Activated CD8-positive, alpha-beta memory T cell treated with anti-CD3 and anti-CD28 coated beads, Interleukin-2, amount 50 U/mL, for 1 hour (primary cell): Measurements from ENCODE around the gene MAP2K3.
"Not testable (repeated sequence)": the region's sequence is repeated elsewhere in the genome, so short reads cannot be mapped to it uniquely, and the experiment has no call there.

Experiments
- DNase-seq: peaks from one replicate; pipeline ENCODE4 v3.0.0-alpha.2; 2020; ENCODE audit errors: extremely low read depth

The MAP2K3 gene

DNA sequence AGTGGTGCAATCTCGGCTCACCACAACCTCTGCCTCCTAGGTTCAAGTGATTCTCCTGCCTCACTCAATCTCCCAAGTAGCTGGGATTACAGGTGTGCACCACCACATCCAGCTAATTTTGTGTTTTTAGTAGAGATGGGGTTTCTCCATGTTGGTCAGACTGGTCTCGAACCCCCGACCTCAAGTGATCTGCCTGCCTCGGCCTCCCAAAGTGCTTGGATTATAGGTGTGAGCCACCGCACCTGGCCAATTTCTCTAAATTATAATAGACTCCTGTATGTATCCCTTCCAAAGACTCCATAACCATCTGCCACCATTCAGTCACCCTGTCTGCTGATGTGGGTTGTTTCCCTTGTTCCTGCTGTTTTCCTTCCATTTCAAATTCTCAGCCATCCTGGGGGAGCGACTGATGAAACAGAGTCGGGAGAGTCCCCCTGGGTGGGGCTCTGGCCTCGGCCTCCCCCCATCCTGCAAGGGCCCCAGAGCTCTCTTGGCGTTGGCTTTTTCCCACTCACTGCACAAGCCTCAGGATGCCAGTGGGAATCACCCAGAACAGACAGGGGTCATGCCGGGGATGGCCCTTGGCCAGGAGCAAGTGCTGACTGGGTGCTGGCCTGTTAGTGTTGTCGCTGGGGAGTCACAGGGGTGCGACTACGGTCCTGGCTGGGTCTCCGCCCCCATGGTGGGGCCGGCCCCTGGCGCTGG lies 25.7 kb downstream of the MAP2K3 start:
- not testable (repeated sequence) for DNase-seq

DNA sequence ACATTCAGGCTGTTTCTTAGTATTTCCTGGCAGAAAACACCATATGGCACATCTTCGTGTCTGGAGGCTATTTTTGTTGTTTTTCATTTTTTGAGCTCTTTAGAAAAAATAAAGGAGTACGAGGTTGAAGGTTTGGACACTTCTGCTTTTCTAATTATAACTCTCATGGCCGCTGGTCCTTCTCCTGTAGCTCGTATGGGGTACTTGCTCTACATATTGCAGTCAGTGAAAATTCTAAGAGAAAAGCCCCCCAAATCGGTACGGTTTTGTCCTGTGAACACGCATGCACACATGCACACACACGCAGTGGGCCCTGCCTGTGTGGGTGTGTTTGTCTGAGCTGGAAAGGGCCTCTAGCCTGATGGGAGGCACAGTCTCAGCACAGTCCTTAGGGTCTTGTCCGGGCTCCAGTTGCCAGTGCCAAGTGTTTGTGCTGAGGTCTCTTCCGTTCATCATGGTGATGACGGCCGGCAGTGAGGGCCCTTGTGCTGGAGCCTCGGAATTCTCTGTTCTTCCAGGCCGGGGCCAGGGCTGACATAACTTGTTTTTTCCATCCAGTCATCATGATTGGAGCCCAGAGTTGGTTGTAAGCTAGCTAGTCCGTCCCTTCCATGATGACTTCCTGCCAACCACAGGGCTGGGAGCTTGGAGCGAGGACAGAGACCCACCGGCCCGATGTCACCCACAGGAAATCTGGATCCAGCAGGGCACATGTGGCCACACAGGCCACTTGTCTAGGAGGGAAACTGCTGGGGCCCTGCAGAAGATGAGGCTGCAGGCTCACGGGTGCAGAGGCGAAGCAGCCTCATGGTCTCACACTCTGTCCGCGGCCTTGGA lies 26.5 kb downstream of the MAP2K3 start:
- DNase-seq = not testable (repeated sequence)

DNA sequence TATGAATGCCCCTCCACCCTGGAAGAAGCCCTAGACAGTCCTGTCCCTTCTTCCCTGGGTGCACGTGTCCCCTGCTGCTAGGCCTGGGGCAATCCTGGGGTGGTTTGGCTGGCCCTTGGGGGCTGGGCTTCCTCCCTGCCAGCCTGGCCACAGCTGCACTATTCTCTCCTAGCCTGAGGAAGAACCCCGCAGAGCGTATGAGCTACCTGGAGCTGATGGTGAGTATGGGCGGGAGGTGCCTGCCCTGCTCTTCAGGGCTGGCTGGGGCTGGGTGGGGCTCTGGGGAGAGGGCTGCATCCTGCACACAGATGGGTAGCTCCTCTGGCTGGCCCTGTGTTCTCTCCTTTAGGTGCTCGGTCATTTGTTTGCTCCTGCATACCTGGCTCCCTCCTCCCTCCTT lies 28.8 kb downstream of the MAP2K3 start:
- no peak for DNase-seq

DNA sequence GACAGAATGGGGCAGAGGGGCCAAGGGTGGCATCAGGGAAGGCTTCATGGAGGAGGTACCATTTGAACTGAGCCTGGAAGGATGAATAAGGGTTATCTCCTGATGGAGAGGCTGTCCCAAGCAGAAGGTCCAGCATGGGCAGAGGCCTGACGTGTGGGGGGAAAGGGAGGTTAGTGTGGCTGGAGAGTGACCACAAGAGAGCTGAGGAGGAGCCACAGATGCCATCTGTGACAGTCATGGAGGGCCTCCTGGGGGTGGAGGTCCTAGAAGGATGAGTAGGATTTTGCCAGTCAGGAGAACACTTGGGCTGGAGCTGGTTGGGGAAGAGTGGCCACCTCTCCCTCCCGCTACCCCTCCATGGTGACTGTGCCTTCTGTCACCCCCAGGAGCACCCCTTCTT lies 29.2 kb downstream of the MAP2K3 start:
- not testable (repeated sequence) for DNase-seq

DNA sequence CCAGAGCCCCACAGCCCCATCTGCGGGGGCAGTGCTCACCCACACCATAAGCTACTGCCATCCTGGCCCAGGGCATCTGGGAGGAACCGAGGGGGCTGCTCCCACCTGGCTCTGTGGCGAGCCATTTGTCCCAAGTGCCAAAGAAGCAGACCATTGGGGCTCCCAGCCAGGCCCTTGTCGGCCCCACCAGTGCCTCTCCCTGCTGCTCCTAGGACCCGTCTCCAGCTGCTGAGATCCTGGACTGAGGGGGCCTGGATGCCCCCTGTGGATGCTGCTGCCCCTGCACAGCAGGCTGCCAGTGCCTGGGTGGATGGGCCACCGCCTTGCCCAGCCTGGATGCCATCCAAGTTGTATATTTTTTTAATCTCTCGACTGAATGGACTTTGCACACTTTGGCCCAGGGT lies 29.8 kb downstream of the MAP2K3 start:
- not testable (repeated sequence) for DNase-seq

DNA sequence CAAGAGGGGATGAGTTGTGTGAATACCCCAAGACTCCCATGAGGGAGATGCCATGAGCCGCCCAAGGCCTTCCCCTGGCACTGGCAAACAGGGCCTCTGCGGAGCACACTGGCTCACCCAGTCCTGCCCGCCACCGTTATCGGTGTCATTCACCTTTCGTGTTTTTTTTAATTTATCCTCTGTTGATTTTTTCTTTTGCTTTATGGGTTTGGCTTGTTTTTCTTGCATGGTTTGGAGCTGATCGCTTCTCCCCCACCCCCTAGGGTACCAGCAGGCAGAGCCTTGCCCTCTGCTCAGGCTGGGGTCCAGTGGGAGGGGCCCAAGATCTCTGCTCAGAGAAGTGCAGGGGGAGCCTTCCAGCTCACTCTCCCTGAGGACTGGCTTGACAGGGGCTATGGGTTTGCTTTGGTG lies 30.2 kb downstream of the MAP2K3 start:
- DNase-seq = not testable (repeated sequence)

DNA sequence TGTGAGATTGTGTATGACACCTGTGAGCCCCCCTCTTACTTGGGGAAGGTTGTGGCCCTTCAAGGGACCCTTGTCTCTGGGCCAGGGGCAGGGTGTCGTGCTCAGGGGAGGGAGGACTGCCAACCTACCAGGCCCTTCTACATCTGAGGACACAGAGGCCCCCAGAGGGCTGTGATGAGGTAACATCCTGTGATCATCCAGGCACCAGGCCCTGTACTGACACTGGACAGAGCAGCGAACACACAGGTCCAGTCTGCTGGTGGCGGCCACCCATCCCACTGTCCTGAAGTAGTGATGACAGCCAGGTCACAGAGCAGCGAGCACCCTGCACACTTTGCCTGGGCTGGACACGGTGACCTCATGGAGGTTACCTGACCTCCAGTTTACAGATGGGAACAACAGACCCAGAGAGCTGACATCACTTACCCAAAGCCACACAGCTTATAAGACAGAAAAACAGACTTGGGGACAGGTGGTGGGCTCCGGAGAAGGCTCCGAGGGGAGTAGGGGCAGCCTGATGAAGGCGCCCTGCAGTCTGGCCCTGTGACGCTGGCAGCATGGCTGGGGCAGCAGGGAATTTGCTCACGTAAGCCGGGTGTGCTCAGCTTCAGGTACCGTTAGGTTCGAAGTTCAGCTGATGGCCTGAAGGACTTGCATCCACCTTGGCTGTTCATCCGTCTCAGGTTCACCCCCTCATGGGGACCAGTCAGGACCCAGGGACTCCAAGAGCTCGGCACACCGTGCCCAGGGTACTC lies 30.9 kb downstream of the MAP2K3 start:
- not testable (repeated sequence) for DNase-seq

GRCh38 chr17:21316212-21316886 lies 31.8 kb downstream of the MAP2K3 start:
- DNase-seq = not testable (repeated sequence)

GRCh38 chr17:21316887-21317500 lies 32.5 kb downstream of the MAP2K3 start:
- DNase-seq = not testable (repeated sequence)

DNA sequence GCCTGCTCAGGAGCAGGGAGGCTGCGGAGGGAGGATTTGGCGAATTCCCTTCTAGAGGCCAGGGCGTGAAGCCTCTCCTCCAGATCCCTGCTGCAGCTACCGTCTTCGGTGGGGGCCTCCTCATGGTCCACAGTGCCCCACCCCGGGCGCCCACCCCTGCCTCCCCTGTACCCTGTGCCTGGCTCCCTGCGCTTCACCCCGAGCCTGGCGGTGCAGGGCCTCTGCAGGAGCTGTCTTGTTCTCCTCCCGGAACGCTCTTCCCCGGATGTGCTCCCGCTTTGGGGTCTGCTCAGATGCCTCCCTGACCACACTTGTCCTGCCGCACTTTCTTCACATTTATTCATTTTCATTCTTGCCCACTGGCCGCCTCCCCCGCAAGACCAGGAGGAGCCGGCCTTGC lies 33.3 kb downstream of the MAP2K3 start:
- DNase-seq = not testable (repeated sequence)

DNA sequence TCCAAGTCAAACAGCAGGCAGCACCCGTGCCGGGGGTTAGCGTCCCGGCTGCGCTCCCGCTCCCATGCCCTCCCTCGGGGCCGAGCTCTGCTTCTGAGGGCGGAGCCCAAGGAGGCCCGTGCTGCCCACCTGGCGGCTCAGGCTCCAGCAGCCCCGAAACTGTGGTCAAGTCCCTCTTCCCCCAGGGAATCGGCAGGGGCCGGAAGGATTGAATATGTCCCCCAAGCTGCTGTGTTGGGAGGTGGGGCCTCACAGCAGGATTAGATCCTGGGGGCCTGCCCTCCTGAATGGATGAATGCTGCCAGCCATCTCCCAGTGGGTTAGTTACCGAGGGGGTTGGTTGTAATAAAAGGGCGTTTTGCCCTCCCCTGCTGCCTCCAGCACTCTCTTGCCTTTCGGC lies 33.9 kb downstream of the MAP2K3 start:
- no peak for DNase-seq

DNA sequence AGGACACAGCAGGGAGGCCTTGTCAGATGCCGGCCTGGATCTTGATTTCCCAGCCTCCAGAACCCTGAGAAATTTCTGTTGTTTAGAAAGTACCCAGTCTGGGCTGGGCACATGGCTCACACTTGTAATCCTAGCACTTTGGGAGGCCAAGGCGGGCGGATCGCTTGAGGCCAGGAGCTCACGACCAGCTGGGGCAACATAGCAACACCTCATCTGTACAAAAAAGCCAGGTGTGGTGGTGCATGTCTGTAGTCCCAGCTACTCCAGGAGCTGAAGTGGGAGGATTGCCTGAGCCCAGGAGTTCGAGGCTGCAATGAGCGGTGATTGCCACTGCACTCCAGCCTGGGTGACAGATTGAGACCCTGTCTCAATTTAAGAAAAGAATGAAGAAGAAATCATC lies 34.3 kb downstream of the MAP2K3 start:
- not testable (repeated sequence) for DNase-seq

DNA sequence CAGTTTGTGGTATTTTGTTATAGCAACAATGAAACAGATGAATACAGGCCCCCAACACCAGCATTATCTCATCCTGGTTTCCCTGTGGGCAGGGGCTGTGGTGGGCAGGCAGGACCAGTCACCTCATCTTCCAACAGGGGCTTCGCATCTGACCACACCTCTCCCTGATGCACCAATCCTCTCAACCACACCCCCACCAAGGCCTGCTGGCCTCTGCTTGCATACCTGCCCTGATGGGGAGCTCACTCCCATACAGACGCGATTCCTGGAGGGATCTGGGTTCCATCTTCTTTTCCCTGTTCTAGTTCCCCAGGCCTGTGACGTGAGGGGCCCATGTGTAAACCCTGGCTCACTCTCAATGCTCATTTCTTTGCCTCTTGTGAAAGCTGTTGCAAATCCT lies 34.7 kb downstream of the MAP2K3 start:
- DNase-seq = not testable (repeated sequence)

- DNase-seq = not testable (repeated sequence)
Observed at GRCh38 chr17:21319686-21320375, 35.3 kb downstream of the MAP2K3 start.

- not testable (repeated sequence) for DNase-seq
Observed at GRCh38 chr17:21320430-21320829, 35.9 kb downstream of the MAP2K3 start.

- not testable (repeated sequence) for DNase-seq
Observed at GRCh38 chr17:21321061-21321460, 36.5 kb downstream of the MAP2K3 start.

DNA sequence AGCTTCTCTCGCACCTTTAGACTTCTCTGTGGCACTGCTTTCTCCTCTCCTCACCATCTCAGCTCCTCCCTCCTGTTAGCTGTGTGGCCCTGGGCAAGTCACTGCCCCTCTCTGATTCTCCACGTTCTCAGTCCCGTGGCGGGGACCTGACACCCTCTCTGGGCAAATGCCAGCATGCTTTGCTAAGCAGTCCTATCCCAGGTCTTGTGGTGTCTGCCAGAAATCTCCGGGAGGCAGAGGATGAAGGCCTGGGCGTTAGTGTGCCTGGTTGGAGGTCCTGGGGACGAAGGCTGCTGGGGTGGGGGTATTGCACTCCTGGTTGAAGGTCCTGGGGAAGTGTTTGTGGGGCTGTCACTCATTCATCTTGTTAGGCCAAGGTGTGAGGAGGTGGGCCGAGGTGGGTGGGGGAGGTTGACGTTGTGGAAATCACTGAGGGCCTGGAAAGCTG lies 37.3 kb downstream of the MAP2K3 start:
- not testable (repeated sequence) for DNase-seq

DNA sequence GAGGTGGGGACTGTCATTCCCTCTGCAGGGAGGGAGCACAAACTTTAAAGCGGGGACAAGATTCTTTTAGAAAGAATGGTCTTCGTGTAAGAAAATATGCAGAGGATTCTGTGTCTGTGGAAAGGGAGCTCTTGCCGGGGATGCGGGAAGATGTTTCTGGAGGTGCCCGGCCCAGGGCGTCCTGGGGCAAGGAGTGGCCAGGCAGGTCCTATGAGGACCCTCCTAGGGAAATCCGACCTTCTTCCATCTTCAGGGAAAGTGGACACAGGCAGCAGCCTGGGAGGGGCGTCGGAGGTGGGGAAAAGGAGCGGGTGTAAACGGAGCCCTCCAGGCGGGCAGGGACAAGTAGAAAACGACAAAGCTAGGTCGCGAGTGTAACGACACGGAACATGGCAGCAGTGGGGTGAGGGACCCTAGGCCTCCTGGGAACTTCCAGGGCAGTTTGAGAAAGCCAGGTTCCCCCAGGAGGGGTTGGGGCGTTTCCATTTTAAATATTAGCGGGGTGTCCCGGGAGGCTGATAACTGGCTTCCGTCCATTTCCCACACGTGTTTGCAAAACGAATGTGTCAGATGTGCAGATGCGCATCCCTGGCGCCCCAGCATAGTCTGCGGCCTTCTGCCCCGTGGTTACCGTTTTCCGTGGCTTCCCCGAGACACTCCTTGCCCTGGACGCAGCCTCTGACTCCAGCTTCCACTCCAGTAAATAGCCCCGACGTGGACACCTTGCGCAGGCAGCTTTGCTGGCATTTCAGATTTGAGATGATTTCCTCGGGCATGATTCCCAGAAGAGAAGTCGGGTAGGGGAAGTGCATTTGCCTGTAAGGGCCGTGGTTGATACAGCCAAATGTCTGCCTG lies 39.0 kb downstream of the MAP2K3 start:
- not testable (repeated sequence) for DNase-seq

DNA sequence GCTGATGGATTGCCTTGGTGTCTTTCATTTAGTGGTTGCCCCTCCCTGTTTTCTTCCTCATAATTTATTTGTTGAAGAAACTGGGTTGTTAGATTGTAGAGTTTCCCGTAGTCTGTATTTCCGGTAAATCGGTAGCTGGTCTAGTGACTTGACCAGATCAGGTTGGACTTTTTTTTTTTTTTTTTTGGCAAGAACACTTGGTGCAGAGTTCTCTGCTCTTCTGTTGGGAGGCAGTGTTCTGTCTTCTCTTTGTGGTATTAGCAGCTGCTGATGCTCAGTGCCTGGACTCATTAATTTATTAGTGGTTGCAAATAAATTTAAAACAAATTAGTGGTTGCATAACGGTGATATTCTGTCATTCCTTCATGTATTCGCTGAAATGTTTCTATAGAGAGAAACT lies 40.2 kb downstream of the MAP2K3 start:
- not testable (repeated sequence) for DNase-seq
